ENCODE data around the gene CCNY. TPM values are rescaled to one million over a fixed set of nuclear protein-coding genes. Genes with fewer than 3 reads are reported as not detected.
A peak's percentile ranks its signal among the peaks of the same experiment; 100 is the strongest.

Gene CCNY
- total RNA-seq, 1 donor from 2014 or later, result 85.9 TPM

DNA sequence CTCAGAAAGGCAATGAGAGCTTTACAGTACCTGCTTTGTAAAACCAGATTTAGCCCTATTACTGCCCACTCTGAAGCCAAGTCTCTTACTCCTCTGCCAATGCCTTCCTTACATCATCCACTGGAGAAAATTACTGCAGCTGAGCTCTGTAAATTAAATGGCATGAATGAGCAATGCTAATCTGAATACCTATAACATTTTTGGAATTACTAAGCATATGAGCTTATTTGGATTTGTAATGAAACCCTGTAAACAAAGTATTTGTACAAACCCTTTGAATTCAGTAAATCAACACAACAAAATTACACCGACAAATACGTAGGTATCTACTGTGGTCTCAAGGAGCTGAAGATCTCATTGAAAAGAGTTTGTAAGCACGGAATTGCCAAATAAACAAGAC is 12.1 kb upstream of the CCNY start:
- FAIRE-seq, result no peak
- DNase-seq (ENCODE audit: low read depth), result peak; percentile 69
- Histone ChIP-seq H3K4me1 (ENCODE audit: insufficient read depth, low read length) (peaks cover 21% of the 10 kb centered on the region), H3K27ac (ENCODE audit: low read depth, low read length) (peak overlapping the region; percentile 35), H3K9me3 (ENCODE audit: insufficient read depth, low read depth, low read length) (no peaks in the 10 kb centered on the region), H3K36me3 (ENCODE audit: insufficient read depth, low read length) (peaks cover 1% of the 10 kb centered on the region), H3K9ac (ENCODE audit: low read length) (no peak overlapping the region), H2AFZ (ENCODE audit: low read depth, low read length) (no peak overlapping the region), H3K4me2 (ENCODE audit: low read length) (peak overlapping the region; percentile 26), H3K79me2 (ENCODE audit: insufficient read depth, low read length) (peaks cover 53% of the 10 kb centered on the region), H4K20me1 (ENCODE audit: insufficient read depth, low read length) (peaks cover 7% of the 10 kb centered on the region), H3K4me3 (ENCODE audit: insufficient read depth, low read depth, low read length) (no peak overlapping the region), H3K27me3 (ENCODE audit: insufficient read depth, low read length) (no peaks in the 10 kb centered on the region)
- TF ChIP-seq, protein P1, sequence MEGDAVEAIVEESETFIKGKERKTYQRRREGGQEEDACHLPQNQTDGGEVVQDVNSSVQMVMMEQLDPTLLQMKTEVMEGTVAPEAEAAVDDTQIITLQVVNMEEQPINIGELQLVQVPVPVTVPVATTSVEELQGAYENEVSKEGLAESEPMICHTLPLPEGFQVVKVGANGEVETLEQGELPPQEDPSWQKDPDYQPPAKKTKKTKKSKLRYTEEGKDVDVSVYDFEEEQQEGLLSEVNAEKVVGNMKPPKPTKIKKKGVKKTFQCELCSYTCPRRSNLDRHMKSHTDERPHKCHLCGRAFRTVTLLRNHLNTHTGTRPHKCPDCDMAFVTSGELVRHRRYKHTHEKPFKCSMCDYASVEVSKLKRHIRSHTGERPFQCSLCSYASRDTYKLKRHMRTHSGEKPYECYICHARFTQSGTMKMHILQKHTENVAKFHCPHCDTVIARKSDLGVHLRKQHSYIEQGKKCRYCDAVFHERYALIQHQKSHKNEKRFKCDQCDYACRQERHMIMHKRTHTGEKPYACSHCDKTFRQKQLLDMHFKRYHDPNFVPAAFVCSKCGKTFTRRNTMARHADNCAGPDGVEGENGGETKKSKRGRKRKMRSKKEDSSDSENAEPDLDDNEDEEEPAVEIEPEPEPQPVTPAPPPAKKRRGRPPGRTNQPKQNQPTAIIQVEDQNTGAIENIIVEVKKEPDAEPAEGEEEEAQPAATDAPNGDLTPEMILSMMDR (IDR thresholded peaks at IDR 0.05; ENCODE audit: insufficient read depth, low read depth, low read length), result no peak
- TF ChIP-seq EZH2 (IDR thresholded peaks at IDR 0.05; ENCODE audit: insufficient read depth, low read length), result no peak
- no peaks in the 10 kb centered on the region for H3K27me3 Mint-ChIP-seq (ENCODE audit: low read depth, unreplicated experiment)
- H3K4me3 Mint-ChIP-seq (ENCODE audit: unreplicated experiment), result no peak overlapping the region
- peaks cover 15% of the 10 kb centered on the region for H3K4me1 Mint-ChIP-seq (ENCODE audit: low read depth, unreplicated experiment)
- H3K36me3 Mint-ChIP-seq (ENCODE audit: low read depth, unreplicated experiment), result peaks cover 12% of the 10 kb centered on the region
- H3K9me3 Mint-ChIP-seq (ENCODE audit: unreplicated experiment), result no peaks in the 10 kb centered on the region
- no peak overlapping the region for H3K27ac Mint-ChIP-seq (ENCODE audit: unreplicated experiment)

DNA sequence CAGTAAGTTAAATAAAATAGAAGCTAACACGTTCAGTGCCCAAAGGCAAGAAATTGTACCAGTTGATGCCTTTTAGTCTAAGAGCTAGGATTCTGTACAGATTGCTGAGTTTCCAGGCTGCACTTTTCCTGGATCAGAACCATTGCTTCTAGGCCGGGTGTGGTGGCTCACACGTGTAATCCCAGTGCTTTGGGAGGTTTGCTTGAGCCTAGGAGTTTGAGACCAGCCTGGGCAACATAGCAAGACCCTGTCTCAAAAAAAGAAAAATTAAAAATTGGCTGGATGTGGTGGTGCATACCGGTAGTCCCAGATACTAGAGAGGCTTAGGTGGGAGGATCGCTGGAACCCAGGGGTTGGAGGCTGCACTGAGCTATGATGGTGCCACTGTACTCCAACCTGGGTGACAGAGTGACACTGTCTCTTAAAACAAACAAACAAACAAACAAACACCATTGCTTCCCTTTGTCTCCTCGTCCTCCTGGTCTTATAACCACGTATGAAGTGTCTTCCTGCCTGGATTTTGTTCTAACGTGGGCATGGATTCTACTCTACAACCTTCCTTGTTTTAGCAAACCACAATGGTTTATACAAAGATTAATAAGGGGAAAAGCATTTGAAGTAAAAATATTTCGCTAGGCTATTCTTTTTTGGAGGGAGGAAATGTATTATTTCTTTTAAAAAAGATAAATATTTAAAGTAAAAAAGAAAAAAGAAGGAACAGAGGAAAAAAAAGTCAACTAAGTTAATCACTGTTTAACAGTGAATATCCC is 9.7 kb upstream of the CCNY start:
- DNase-seq (ENCODE audit: low read depth) (peak; percentile 47), FAIRE-seq (no peak)
- Histone ChIP-seq H3K4me1 (ENCODE audit: insufficient read depth, low read length) (peaks cover 26% of the 10 kb centered on the region), H3K79me2 (ENCODE audit: insufficient read depth, low read length) (peaks cover 71% of the 10 kb centered on the region), H3K27me3 (ENCODE audit: insufficient read depth, low read length) (no peaks in the 10 kb centered on the region), H3K4me2 (ENCODE audit: low read length) (peak overlapping the region; percentile 36), H3K9ac (ENCODE audit: low read length) (peak overlapping the region; percentile 6), H3K9me3 (ENCODE audit: insufficient read depth, low read depth, low read length) (no peaks in the 10 kb centered on the region), H3K27ac (ENCODE audit: low read depth, low read length) (peak overlapping the region; percentile 58), H3K4me3 (ENCODE audit: insufficient read depth, low read depth, low read length) (no peak overlapping the region), H4K20me1 (ENCODE audit: insufficient read depth, low read length) (peaks cover 7% of the 10 kb centered on the region), H3K36me3 (ENCODE audit: insufficient read depth, low read length) (peaks cover 3% of the 10 kb centered on the region), H2AFZ (ENCODE audit: low read depth, low read length) (no peak overlapping the region)
- Mint-ChIP-seq H3K9me3 (ENCODE audit: unreplicated experiment) (no peaks in the 10 kb centered on the region), H3K27ac (ENCODE audit: unreplicated experiment) (no peak overlapping the region), H3K27me3 (ENCODE audit: low read depth, unreplicated experiment) (no peaks in the 10 kb centered on the region), H3K4me3 (ENCODE audit: unreplicated experiment) (no peak overlapping the region), H3K4me1 (ENCODE audit: low read depth, unreplicated experiment) (peaks cover 27% of the 10 kb centered on the region), H3K36me3 (ENCODE audit: low read depth, unreplicated experiment) (peaks cover 8% of the 10 kb centered on the region)
- TF ChIP-seq, protein P1 (IDR thresholded peaks at IDR 0.05; ENCODE audit: insufficient read depth, low read depth, low read length), result no peak
- no peak for TF ChIP-seq EZH2 (IDR thresholded peaks at IDR 0.05; ENCODE audit: insufficient read depth, low read length)

Measured in astrocyte (in vitro differentiated cells and primary cell).